HEK293 (cell line): ENCODE data around the gene RNF145.

Experiments used
- CTCF ChIA-PET: fragments of 350-600 bp; formaldehyde crosslinking; extraction: SDS; loops from one replicate; lab custom pipeline; 2021; ENCODE audit warnings: antibody characterized with exemption; lab: Yijun Ruan, JAX
- POLR2A ChIA-PET: fragments of 300-600 bp; formaldehyde crosslinking; extraction: SDS; loops from one replicate; lab custom pipeline; 2020; ENCODE audit warnings: antibody characterized with exemption, inconsistent platforms; lab: Yijun Ruan, JAX
- H3K27ac ChIP-seq: fragments of 200-500 bp; sonication (Bioruptor generic); 2 replicates; pipeline ENCODE4 v1.5.1; 2014; ENCODE audit warnings: low read depth, low read length, control low read depth, inconsistent platforms; ENCODE audit errors: extremely low read depth
- H3K36me3 ChIP-seq, 2 experiments: fragments of 200-500 bp in 1 of 2; sonication (Bioruptor generic) in 1 of 2; 1 replicate in 1 of 2; 2 replicates in 1 of 2; pipeline ENCODE4 v1.5.1; 2014 to 2017; ENCODE audit warnings: inconsistent platforms in 2 of 2, low read length in 2 of 2; ENCODE audit not compliant: control insufficient read depth in 2 of 2, insufficient read depth in 1 of 2
- H3K4me1 ChIP-seq: fragments of 200-500 bp; sonication (Bioruptor generic); 2 replicates; pipeline ENCODE4 v1.5.1; 2014; ENCODE audit warnings: mild to moderate bottlenecking, low read length, inconsistent platforms; ENCODE audit not compliant: control insufficient read depth, insufficient read depth
- H3K4me3 ChIP-seq: 2 replicates; pipeline ENCODE4 v1.5.1; 2011; ENCODE audit warnings: low read depth, mild to moderate bottlenecking, control low read depth, low read length, moderate library complexity
- H3K9me3 ChIP-seq: fragments of 200-500 bp; sonication (Bioruptor generic); 2 replicates; pipeline ENCODE4 v1.5.1; 2014; ENCODE audit warnings: low read depth, low read length, inconsistent platforms; ENCODE audit not compliant: control insufficient read depth, insufficient read depth
- SP2 ChIP-seq: fragments of 450-650 bp; formaldehyde crosslinking; IDR thresholded peaks from 2 replicates; pipeline ENCODE4 v1.5.1; 2016; ENCODE audit warnings: missing biosample characterization, missing genetic modification characterization
- ZNF138 ChIP-seq: fragments of 450-650 bp; formaldehyde crosslinking; IDR thresholded peaks from 2 replicates; pipeline ENCODE4 v1.5.1; 2016; ENCODE audit warnings: missing biosample characterization, missing genetic modification characterization, borderline replicate concordance
- ZNF140 ChIP-seq: fragments of 450-650 bp; formaldehyde crosslinking; IDR thresholded peaks from 2 replicates; pipeline ENCODE4 v1.5.1; 2016; ENCODE audit warnings: missing biosample characterization, missing genetic modification characterization
- ZNF302 ChIP-seq: fragments of 450-650 bp; formaldehyde crosslinking; IDR thresholded peaks from 2 replicates; pipeline ENCODE4 v1.5.1; 2016; ENCODE audit warnings: missing biosample characterization, missing genetic modification characterization, low read depth
- ZNF473 ChIP-seq: fragments of 450-650 bp; formaldehyde crosslinking; IDR thresholded peaks from 2 replicates; pipeline ENCODE4 v1.5.1; 2017; ENCODE audit warnings: missing biosample characterization, missing genetic modification characterization
- ZNF596 ChIP-seq: fragments of 450-650 bp; IDR thresholded peaks from 2 replicates; pipeline ENCODE4 v1.5.0; 2018; ENCODE audit warnings: missing biosample characterization, mild to moderate bottlenecking, missing genetic modification characterization, moderate library complexity
- TF ChIP-seq, protein P1 (sequence below): fragments of 450-650 bp; formaldehyde crosslinking; IDR thresholded peaks from 2 replicates; pipeline ENCODE4 v1.5.1; 2016; ENCODE audit warnings: missing biosample characterization, missing genetic modification characterization, borderline replicate concordance
- TF ChIP-seq, protein P2 (sequence below): fragments of 450-650 bp; formaldehyde crosslinking; IDR thresholded peaks from 2 replicates; pipeline ENCODE4 v1.5.1; 2016; ENCODE audit warnings: missing biosample characterization, missing genetic modification characterization
- TF ChIP-seq, protein P3 (sequence below): fragments of 450-650 bp; formaldehyde crosslinking; IDR thresholded peaks from 2 replicates; pipeline ENCODE4 v1.5.1; 2017; ENCODE audit warnings: missing biosample characterization, missing genetic modification characterization

RNF145 gene

DNA sequence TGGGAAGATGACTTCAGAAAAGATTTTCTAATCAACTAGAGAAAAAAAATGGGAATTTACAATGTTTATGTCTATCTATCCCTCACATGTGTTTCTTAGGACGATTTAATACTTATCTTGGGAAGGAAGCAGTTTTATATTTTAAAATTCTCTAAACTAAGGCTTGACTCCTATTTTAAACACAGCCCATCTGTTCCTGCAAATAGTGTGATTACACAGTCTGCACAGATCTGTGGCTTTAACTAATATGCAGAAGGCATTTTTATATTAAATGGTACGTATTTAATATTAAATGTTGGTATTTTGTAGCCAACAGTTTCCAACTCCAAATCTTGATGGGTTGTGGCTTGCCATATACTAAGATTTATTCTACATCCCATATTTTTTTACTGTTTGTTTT, 56.5 kb downstream of the RNF145 start (continued):
- TF ChIP-seq, protein P1, sequence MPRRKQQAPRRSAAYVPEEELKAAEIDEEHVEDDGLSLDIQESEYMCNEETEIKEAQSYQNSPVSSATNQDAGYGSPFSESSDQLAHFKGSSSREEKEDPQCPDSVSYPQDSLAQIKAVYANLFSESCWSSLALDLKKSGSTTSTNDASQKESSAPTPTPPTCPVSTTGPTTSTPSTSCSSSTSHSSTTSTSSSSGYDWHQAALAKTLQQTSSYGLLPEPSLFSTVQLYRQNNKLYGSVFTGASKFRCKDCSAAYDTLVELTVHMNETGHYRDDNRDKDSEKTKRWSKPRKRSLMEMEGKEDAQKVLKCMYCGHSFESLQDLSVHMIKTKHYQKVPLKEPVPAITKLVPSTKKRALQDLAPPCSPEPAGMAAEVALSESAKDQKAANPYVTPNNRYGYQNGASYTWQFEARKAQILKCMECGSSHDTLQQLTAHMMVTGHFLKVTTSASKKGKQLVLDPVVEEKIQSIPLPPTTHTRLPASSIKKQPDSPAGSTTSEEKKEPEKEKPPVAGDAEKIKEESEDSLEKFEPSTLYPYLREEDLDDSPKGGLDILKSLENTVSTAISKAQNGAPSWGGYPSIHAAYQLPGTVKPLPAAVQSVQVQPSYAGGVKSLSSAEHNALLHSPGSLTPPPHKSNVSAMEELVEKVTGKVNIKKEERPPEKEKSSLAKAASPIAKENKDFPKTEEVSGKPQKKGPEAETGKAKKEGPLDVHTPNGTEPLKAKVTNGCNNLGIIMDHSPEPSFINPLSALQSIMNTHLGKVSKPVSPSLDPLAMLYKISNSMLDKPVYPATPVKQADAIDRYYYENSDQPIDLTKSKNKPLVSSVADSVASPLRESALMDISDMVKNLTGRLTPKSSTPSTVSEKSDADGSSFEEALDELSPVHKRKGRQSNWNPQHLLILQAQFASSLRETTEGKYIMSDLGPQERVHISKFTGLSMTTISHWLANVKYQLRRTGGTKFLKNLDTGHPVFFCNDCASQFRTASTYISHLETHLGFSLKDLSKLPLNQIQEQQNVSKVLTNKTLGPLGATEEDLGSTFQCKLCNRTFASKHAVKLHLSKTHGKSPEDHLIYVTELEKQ (tag by site-specific recombination), result no peak
- TF ChIP-seq, protein P2, sequence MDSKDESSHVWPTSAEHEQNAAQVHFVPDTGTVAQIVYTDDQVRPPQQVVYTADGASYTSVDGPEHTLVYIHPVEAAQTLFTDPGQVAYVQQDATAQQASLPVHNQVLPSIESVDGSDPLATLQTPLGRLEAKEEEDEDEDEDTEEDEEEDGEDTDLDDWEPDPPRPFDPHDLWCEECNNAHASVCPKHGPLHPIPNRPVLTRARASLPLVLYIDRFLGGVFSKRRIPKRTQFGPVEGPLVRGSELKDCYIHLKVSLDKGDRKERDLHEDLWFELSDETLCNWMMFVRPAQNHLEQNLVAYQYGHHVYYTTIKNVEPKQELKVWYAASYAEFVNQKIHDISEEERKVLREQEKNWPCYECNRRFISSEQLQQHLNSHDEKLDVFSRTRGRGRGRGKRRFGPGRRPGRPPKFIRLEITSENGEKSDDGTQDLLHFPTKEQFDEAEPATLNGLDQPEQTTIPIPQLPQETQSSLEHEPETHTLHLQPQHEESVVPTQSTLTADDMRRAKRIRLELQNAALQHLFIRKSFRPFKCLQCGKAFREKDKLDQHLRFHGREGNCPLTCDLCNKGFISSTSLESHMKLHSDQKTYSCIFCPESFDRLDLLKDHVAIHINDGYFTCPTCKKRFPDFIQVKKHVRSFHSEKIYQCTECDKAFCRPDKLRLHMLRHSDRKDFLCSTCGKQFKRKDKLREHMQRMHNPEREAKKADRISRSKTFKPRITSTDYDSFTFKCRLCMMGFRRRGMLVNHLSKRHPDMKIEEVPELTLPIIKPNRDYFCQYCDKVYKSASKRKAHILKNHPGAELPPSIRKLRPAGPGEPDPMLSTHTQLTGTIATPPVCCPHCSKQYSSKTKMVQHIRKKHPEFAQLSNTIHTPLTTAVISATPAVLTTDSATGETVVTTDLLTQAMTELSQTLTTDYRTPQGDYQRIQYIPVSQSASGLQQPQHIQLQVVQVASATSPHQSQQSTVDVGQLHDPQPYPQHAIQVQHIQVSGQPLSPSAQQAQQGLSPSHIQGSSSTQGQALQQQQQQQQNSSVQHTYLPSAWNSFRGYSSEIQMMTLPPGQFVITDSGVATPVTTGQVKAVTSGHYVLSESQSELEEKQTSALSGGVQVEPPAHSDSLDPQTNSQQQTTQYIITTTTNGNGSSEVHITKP (tag by site-specific recombination), result no peak

DNA sequence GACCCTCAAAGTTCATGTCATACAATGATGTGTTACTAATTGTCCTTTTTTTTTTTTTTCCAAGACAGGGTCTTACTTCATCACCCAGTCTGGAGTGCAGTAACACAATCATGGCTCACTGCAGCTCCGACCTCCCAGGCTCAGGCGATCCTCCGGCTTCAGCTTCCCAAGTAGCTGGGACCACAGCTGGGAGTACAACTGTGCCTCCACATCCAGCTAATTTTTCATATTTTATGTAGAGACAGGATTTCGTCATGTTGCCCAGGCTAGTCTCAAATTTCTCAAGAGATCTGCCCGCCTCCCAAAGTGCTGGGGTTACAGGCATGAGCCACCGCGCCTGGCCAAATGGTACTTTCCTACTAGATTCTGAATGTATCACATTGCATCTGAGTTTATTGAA, 60.3 kb downstream of the RNF145 start:
- ChIA-PET CTCF (interaction anchor here (0.6 kb wide), 1 partner anchor 166 kb away, joined by 5 read pairs; no protein-coding TSS in a partner anchor), POLR2A (no interaction called here)
- no peak overlapping the region for H3K27ac ChIP-seq

DNA sequence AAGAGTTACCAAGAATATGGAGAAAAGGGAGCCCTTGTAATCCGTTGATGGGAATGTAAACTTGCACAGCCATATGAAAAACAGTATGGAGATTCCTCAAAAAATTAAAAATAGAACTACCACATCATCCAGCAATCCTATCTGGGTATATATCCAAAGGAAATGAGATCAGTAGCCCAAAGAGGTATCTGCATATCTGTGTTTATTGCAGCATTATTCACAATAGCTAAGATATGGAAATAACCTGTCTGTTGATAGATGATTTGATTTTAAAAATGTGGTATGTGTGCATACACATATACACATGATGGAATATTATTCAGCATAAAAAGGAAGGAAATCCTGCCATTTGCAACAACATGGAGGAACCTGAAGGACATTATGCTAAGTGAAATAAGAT, 61.4 kb downstream of the RNF145 start:
- H3K27ac ChIP-seq, result no peak overlapping the region
- ChIA-PET CTCF (no interaction called here), POLR2A (no interaction called here)
- no peaks in the 10 kb centered on the region for H3K36me3 ChIP-seq
- H3K9me3 ChIP-seq, result no peaks in the 10 kb centered on the region
- TF ChIP-seq, protein P3, sequence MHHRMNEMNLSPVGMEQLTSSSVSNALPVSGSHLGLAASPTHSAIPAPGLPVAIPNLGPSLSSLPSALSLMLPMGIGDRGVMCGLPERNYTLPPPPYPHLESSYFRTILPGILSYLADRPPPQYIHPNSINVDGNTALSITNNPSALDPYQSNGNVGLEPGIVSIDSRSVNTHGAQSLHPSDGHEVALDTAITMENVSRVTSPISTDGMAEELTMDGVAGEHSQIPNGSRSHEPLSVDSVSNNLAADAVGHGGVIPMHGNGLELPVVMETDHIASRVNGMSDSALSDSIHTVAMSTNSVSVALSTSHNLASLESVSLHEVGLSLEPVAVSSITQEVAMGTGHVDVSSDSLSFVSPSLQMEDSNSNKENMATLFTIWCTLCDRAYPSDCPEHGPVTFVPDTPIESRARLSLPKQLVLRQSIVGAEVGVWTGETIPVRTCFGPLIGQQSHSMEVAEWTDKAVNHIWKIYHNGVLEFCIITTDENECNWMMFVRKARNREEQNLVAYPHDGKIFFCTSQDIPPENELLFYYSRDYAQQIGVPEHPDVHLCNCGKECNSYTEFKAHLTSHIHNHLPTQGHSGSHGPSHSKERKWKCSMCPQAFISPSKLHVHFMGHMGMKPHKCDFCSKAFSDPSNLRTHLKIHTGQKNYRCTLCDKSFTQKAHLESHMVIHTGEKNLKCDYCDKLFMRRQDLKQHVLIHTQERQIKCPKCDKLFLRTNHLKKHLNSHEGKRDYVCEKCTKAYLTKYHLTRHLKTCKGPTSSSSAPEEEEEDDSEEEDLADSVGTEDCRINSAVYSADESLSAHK (tag by site-specific recombination), result no peak
- TF ChIP-seq SP2 (tag by site-specific recombination), result no peak
- no peak for TF ChIP-seq ZNF138
- no peaks in the 10 kb centered on the region for H3K4me1 ChIP-seq
- H3K4me3 ChIP-seq, result no peak overlapping the region

More for the DNA sequence above, 60.3 kb downstream of the RNF145 start:
- H3K9me3 ChIP-seq, result no peaks in the 10 kb centered on the region
- no peak for TF ChIP-seq ZNF596 (tag by site-specific recombination)
- TF ChIP-seq ZNF140 (tag by site-specific recombination), result no peak
- TF ChIP-seq, protein P2 (tag by site-specific recombination), result peak; percentile 27; the same call in 1 of the 2 replicates
- no peak for TF ChIP-seq ZNF473 (tag by site-specific recombination)
- TF ChIP-seq ZNF302, result no peak
- TF ChIP-seq, all 188 proteins: peak for 1
- Histone ChIP-seq H3K4me1 (no peaks in the 10 kb centered on the region), H3K4me3 (no peak overlapping the region), H3K36me3 (no peaks in the 10 kb centered on the region; a peak in 1 of 3 replicates)
